Mucosa of gallbladder (tissue), 1 donor: ENCODE measurements around the gene EFCAB6. TPM values are rescaled to one million over a fixed set of nuclear protein-coding genes. Genes with fewer than 3 reads are reported as not detected.

Source experiments
- DNase-seq: peaks from one replicate; pipeline ENCODE4 v3.0.0-alpha.2; 2020; ENCODE audit warnings: low spot score
- total RNA-seq: library from RNA; stranded (reverse); gene quantifications from one replicate; pipeline ENCODE4 v1.2.1, GENCODE V29; 2021
- donor health status: DM: no; HTN: no; CAD: no.

Gene EFCAB6
- total RNA-seq, 1 donor from 2014 or later: 4.1 TPM

DNA sequence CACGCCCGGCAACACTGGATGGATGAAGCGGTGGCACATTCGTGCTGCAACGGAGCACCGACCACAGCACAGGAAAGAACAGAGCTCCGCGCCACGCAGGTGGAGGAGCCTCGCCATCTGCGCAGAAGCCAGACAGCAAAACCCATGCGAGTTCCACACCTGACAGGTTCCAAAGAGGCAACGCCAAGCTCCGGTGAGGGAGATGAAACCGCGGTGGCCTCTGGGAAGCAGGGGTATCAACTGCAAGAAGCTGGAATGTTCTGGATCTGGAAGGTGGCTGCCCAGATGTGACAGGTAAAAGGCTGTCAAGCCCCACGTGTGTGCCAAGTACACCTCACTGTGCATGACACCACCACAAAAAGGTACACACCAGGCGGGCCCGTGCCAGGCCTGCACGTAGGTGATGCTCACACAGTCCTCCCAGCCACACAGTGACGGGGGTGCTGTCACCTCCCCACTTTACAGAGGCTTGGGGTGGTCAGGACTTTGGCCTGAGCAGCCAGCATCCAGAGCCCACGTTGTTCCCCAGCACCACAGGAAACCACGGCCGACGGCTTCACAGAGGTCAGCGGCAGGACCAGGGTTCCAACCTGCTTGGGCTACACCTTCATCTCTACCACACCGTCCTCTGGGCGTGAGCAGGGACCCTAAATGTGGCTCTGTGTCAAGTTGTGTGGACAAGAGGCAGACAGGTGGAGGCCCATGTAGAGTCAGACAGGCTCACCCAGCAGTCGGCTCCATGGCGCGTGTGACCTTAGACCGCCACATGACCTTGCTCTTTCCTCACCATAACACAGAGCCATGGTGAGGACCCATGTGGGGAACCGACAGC lies 19.7 kb upstream of the EFCAB6 start:
- no peak for DNase-seq

DNA sequence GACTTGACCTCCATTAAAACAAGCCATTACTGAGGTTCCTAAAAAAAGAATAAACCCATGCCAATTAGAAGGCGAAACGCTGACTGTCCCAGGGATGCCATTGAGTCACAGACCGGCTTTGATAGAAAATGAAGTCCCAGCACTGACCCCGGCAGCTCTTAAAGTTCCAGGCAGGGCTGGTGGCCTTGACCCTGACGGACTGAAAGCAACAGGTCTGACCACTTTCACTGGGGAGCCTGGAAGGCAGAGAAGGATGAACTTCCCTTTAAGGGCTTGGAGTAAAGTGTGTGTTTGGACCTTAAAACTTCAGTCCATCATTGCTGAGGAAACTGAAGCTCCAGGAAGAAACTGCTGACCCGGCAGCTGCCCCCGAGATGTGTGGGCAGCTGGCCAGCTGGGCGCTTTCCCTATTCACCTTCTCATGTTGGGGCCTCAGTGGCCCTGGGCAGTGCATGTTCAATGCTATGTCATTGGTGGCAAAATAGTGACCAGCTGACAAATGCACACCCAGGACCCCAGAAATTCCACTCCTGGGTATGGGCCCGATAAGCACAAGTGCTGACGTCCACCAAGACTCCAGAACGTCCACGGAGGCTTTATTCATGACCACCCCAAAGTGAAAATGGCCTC lies 18.9 kb upstream of the EFCAB6 start:
- no peak for DNase-seq

- no peak for DNase-seq
Observed at GRCh38 chr22:43829904-43830851, 18.1 kb upstream of the EFCAB6 start.

DNA sequence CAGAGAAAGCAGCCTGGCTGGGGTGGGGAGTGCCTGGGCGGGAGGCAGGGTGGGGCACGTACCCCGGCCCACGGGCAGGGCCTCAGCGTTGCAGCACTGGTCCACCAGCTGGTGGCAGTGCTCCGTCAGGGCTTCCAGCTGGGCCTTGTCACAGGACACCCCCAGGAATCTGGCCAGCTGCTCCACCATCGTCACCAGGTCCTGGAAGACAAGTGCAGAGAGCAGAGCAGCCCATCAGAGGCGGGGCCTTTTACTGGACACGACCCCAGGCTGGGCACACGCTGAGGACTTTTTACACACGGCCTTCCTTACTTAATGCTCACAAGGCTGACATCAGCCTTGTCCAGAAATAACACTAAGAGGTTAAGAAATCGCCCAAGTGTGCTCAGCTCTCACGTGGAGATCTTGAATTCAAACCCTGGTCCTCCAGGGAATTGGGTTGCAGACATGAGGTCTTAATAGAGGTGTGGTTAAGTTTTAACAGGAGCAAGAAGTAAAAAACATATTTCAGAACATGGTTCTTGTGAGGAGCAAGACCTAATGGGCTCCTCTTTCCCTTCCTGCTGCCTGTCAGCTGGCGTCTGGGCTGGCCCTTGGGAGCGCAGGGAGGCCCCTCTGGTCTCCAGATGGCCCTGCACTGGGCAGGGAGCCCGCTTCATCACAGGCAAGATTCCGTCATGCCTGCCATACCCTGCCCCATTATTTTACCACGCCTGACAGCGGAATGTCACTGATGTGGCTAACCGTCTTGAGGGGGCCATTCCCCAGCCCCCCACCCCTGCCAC lies 17.1 kb upstream of the EFCAB6 start:
- DNase-seq: no peak

DNA sequence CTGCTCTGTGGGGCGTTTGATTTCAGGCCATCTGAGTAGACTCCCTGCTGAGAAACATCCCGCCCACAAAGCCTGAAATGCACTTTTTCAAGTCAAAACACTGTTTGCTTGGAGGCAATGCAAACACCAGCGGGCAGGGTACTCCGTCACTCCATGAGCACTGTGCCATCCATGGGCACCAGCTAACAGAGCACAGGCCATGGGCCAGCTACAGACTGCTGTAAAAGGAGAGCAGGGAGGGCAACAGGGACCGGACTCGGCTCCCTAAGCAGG lies 16.6 kb upstream of the EFCAB6 start:
- DNase-seq: no peak

DNA sequence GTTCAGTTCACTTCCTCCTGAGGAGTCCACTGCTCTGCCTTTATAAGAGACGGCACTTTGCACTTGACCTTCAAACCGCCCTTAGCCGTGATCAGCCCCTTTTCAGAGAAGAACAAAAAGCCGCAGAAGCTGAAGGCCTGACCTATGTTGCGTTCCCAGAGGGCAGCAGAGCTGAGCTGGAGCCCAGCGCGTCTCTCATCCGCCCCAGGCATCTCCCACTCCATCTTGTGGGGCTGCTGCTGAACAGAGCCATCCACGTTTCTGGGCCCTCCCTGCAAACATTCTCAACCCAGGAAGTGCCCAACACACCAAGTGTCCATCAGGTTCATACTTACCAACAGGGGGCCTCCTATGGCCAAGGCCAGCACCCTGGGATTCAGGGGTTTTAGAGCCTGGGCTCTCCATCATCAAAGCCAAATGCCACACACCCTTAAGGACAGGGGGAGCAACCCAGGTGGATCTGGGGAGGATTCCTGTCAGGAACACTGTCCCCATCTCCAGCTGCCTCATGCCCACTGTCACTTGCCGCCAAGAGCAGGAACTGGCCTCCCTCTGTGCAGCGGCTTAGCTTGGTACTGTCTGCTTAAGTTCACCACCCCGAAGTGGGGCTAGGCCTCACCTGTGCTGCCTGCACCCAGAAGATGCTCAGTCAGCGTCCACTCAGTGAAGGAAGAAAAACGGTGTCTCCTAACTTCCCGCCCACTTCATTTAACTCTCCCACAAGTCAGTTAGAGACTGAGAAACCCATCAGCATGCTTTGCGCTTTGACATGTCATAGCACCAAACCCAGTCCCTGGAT lies 16.0 kb upstream of the EFCAB6 start:
- no peak for DNase-seq

DNA sequence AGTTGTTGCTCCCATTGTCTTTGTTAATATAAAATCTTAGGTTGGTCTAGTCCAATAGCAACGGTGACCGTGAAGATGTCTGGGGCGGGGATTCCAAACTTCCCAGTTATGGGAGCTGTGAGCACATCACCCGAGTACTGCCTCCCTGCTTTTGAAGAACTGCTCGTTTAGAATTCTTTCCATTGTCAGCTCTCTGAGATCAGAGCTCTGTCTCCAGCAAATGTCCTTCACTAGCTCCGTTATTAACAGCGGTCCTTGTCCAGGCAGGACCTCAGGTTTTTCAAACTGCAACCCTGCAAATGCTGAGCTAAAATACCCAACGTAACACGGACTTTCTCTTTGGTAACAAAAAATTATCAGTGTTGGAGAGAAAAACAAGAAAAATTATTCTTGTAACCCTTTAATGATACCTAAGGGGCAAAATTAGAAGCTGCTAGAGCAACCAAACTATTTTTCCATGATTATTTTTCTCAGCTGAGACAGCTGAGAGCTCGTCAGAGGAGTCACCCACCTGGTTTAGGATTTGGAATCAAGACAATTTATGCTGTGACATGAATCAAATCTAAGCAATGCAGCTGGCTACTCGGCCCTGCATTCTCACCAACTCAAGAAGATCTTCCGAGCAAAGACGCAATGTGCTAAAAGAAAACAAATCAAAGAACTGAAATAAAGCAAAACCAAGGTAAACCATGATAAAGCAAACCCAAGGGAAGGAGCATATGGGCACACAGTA lies 15.1 kb upstream of the EFCAB6 start:
- no peak for DNase-seq

DNA sequence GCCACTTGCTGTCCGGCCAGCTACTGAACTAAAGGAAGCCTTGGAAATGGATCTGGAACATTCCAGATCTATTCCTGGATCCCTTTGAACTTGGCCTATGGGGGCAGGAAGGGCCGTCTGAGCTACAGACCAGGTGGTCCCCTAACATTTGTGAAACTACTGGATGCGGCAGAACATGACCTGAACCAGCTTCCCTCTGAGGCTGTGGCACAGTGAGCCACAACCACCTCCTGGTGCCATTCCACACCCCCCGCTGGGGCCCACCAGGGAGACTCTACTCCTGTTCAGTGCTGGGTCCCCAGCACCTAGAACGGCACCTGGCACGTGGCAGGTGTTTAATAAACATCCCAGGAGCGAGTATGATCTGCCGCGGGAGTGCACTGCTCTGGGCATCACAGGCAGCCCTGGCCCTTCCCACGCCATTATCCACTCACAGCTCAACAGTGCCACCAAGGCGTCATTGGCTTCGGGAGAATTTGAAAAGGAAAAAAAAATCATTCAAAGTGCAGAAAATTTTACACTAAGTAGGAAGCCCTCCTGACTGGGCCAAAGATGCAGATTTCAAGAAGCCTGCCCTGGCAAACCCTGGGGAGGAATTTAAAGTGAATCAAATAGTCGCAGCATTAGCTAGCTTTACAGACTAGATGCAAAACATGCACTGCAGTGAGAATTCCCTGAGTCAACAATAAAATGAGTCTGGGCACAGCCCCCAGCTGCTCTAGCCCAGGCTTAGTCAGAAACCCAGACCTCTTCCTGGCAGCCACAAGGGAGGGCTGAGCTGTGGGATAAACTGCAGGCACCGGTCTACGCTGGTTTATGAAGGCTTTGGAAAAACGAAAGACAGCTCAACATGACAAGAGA lies 14.3 kb upstream of the EFCAB6 start:
- DNase-seq: peak; percentile 22

GRCh38 chr22:43825651-43826050 lies 13.5 kb upstream of the EFCAB6 start:
- DNase-seq: no peak

DNA sequence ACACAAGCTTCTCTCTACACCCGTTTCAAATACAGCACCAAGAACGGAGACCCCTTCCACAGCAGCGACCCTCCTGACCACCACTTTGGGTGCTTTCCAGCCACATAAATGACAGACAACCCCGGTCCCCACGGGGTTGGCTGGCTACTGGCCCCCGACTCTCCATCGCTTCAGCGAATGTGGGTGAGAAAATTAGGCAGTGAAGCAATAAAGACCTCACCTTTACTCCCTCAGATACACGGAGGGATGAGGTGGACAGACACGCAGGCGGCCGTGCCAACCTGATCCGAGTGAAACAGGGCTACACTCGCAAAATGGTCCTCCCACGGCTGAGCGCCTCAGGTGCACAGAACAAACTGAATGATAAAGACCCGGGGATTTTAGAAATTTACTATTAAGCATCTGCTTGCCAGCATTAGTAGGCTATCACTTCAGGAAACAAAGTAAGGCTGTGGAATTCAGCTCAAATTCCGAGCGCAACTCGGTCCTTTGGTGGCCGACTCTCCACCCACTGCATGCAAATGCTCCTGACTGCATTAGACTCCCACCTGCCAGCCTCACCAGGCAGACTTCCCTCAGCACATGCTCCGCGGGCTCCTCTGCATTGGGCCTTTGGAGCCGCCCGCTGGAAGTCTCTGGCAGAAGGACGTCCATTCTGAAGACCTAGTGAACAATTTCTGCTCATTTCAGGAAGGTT lies 12.8 kb upstream of the EFCAB6 start:
- DNase-seq: no peak

- no peak for DNase-seq
Observed at GRCh38 chr22:43823911-43824665, 12.0 kb upstream of the EFCAB6 start.

GRCh38 chr22:43823353-43823908 lies 11.3 kb upstream of the EFCAB6 start:
- DNase-seq: peak; percentile 70

DNA sequence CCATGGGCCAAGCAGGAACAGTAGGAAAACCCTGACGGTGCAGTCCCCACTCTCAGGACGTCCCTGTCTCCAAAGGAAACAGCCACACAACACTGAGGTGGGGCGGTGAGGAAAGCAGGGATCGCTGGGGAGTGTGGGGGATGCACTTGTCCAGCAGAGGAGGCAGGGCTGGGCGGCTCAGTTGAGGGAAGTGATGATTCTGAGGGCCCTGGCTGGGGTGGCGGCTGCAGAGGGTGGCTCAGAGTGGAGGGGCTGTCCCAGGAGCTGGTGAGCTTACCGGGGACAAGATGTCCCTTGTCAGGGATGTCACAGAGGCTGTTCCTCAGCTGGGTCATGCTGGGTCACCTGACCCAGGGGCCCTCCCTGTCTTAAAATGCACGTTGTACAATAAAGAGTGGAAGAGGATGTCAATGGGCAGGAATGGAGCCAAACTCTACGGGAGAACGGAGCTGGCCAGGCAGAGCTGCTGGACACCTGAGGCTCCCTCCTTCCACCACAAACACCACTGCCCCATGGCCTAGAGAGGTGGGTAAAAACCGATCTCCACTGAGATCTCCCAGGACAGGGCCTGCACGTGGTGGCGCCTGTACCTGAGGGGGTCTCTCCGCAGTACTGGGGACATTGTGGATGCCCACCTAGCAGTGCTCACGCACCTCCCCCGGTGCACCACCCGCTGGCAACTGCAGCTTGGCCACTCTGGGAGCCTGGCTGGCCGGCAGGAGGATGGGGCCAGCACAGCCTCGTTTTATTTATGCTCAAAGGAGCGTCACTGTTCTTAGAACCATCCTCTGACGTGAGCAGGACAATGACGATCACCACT lies 9.7 kb upstream of the EFCAB6 start:
- DNase-seq: no peak

DNA sequence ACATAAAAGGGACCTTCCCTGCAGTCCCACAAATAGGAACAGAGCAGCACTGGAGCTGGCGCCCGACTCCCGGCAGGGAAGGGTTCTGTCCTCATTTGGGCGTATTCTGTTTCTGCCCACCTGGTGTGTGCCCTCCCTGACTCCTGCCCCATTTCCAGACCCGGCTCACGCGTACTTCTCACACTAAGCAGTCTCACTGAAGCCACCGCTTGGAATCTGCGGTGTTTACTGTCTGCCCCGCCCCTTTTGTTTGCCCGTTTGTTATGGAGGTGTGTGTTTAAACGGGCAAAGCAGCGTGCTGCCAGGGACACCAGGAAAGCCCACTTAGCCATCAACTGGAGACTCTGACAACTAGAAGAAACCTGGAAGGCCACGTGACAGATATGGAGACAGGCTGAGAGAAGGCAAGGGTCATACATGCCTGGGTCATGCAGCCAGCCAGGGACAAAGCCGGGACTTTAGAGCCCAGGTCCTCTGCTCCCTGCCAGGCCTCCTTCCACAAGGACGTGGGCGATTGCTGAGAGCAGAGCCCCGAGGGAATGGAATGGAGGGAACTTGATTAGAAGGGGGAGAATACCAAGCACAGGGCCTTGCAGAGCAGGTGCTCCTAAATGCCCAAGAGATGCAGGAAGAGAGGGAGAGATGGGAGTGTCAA lies 8.7 kb upstream of the EFCAB6 start:
- DNase-seq: no peak

- DNase-seq: no peak
Observed at GRCh38 chr22:43819931-43820640, 8.0 kb upstream of the EFCAB6 start.
